Measurements from ENCODE around the gene PEA15. TPM values are rescaled to one million over a fixed set of nuclear protein-coding genes. Genes with fewer than 3 reads are reported as not detected.

Gene PEA15
- total RNA-seq, 1 experiment from 2014 or later: 56.3 TPM

- H3K4me3 Mint-ChIP-seq: no peak overlapping the region
- no peaks in the 10 kb centered on the region for H3K27me3 Mint-ChIP-seq (ENCODE audit: low read depth)
- no peaks in the 10 kb centered on the region for H3K9me3 Mint-ChIP-seq
- no peak overlapping the region for H3K27ac Mint-ChIP-seq
- no peak for TF ChIP-seq SOX15 (CRISPR knock-in tag; IDR thresholded peaks at IDR 0.05)
- H3K4me1 Mint-ChIP-seq: peaks cover 11% of the 10 kb centered on the region
- ATAC-seq (no peak), DNase-seq (ENCODE audit: low spot score) (no peak)
- CTCF ChIA-PET: no interaction called here
- peaks cover 55% of the 10 kb centered on the region for H3K36me3 Mint-ChIP-seq
- POLR2A ChIA-PET: no interaction called here
Measured at GRCh38 chr1:160236806-160237205, 31.6 kb downstream of the PEA15 start.

- DNase-seq (ENCODE audit: low spot score) (no peak), ATAC-seq (no peak)
Measured at GRCh38 chr1:160237558-160237957, 32.4 kb downstream of the PEA15 start.

GRCh38 chr1:160238408-160238807, 33.2 kb downstream of the PEA15 start:
- POLR2A ChIA-PET: no interaction called here
- CTCF ChIA-PET: interaction anchor here (0.9 to 5.4 kb wide), 4 partner anchors 14 to 153 kb away, joined by 3 to 46 read pairs (median 4); no protein-coding TSS in a partner anchor
- DNase-seq (ENCODE audit: low spot score) (no peak), ATAC-seq (no peak)
- peaks cover 10% of the 10 kb centered on the region for H3K4me1 Mint-ChIP-seq
- no peak overlapping the region for H3K4me3 Mint-ChIP-seq
- no peaks in the 10 kb centered on the region for H3K9me3 Mint-ChIP-seq
- TF ChIP-seq ZNF671 (CRISPR knock-in tag; IDR thresholded peaks at IDR 0.05) (no peak), USF1 (CRISPR knock-in tag; IDR thresholded peaks at IDR 0.05) (no peak)
- H3K27me3 Mint-ChIP-seq (ENCODE audit: low read depth): no peaks in the 10 kb centered on the region
- H3K27ac Mint-ChIP-seq: 0 out of 2 replicates have a peak overlapping the region, but pooled peaks have one; percentile 42
- peaks cover 57% of the 10 kb centered on the region for H3K36me3 Mint-ChIP-seq

More at GRCh38 chr1:160237558-160237957, 32.4 kb downstream of the PEA15 start:
- CTCF ChIA-PET: no interaction called here
- POLR2A ChIA-PET: no interaction called here
- H3K27ac Mint-ChIP-seq: no peak overlapping the region
- H3K36me3 Mint-ChIP-seq: peaks cover 54% of the 10 kb centered on the region
- H3K4me3 Mint-ChIP-seq: no peak overlapping the region
- no peaks in the 10 kb centered on the region for H3K27me3 Mint-ChIP-seq (ENCODE audit: low read depth)
- H3K9me3 Mint-ChIP-seq: no peaks in the 10 kb centered on the region
- peaks cover 11% of the 10 kb centered on the region for H3K4me1 Mint-ChIP-seq
- TF ChIP-seq SMAD3 (CRISPR knock-in tag; IDR thresholded peaks at IDR 0.05; ENCODE audit: borderline replicate concordance): no peak
- peak; percentile 71 for TF ChIP-seq ZNF121 (CRISPR knock-in tag; IDR thresholded peaks at IDR 0.05)

GRCh38 chr1:160239582-160240299, 34.6 kb downstream of the PEA15 start:
- DNase-seq (ENCODE audit: low spot score) (no peak), ATAC-seq (no peak)
- Mint-ChIP-seq H3K4me1 (no peaks in the 10 kb centered on the region), H3K27me3 (ENCODE audit: low read depth) (no peaks in the 10 kb centered on the region), H3K4me3 (no peak overlapping the region), H3K27ac (no peak overlapping the region; the same call in 1 of the 2 replicates), H3K36me3 (peaks cover 64% of the 10 kb centered on the region), H3K9me3 (no peaks in the 10 kb centered on the region)
- no peak for TF ChIP-seq ERG (CRISPR knock-in tag; IDR thresholded peaks at IDR 0.05)
- TF ChIP-seq NR3C1 (CRISPR knock-in tag; conservative IDR thresholded peaks at IDR 0.05; ENCODE audit: low read depth): no peak
- ChIA-PET POLR2A (interaction anchor here (0.8 kb wide), 1 partner anchor 33 kb away, joined by 3 read pairs; no protein-coding TSS in a partner anchor), CTCF (interaction anchor here (0.9 to 5.4 kb wide), 6 partner anchors 12 to 154 kb away, joined by 3 to 46 read pairs (median 6); no protein-coding TSS in a partner anchor)

- Mint-ChIP-seq H3K27ac (peak overlapping the region; percentile 59; the same call in 1 of the 2 replicates), H3K9me3 (no peaks in the 10 kb centered on the region), H3K27me3 (ENCODE audit: low read depth) (no peaks in the 10 kb centered on the region), H3K4me3 (no peak overlapping the region), H3K4me1 (peaks cover 2% of the 10 kb centered on the region; the same call in 1 of the 2 replicates), H3K36me3 (peaks cover 37% of the 10 kb centered on the region)
- DNase-seq (ENCODE audit: low spot score): no peak
- no peak for ATAC-seq
- ChIA-PET CTCF (interaction anchor here (1.1 to 5.4 kb wide), 6 partner anchors 8 to 158 kb away, joined by 3 to 46 read pairs (median 6); no protein-coding TSS in a partner anchor), POLR2A (no interaction called here)
- no peak for TF ChIP-seq PRRX2 (CRISPR knock-in tag; IDR thresholded peaks at IDR 0.05)
- no peak for TF ChIP-seq CTCF (IDR thresholded peaks at IDR 0.05)
- TF ChIP-seq NFE2L1 (CRISPR knock-in tag; IDR thresholded peaks at IDR 0.05): no peak
- TF ChIP-seq ZNF263 (CRISPR knock-in tag; IDR thresholded peaks at IDR 0.05; ENCODE audit: low read depth): no peak
- TF ChIP-seq GRHL2 (CRISPR knock-in tag; IDR thresholded peaks at IDR 0.05; ENCODE audit: insufficient replicate concordance, severe bottlenecking): no peak
- TF ChIP-seq SP1 (CRISPR knock-in tag; conservative IDR thresholded peaks at IDR 0.05): no peak
Measured at GRCh38 chr1:160243767-160244166, 38.6 kb downstream of the PEA15 start.
